GM12872 (cell line): ENCODE data around the gene DUSP1.

Experiments used
- TF ChIP-seq, protein P1 (sequence below): IDR thresholded peaks from 3 replicates; pipeline ENCODE4 v1.5.1; 2011; ENCODE audit warnings: low read depth, mild to moderate bottlenecking, low read length, moderate library complexity; ENCODE audit not compliant: insufficient read depth

The DUSP1 gene

GRCh38 chr5:172728481-172729241, 42.3 kb downstream of the DUSP1 start:
- TF ChIP-seq, protein P1, sequence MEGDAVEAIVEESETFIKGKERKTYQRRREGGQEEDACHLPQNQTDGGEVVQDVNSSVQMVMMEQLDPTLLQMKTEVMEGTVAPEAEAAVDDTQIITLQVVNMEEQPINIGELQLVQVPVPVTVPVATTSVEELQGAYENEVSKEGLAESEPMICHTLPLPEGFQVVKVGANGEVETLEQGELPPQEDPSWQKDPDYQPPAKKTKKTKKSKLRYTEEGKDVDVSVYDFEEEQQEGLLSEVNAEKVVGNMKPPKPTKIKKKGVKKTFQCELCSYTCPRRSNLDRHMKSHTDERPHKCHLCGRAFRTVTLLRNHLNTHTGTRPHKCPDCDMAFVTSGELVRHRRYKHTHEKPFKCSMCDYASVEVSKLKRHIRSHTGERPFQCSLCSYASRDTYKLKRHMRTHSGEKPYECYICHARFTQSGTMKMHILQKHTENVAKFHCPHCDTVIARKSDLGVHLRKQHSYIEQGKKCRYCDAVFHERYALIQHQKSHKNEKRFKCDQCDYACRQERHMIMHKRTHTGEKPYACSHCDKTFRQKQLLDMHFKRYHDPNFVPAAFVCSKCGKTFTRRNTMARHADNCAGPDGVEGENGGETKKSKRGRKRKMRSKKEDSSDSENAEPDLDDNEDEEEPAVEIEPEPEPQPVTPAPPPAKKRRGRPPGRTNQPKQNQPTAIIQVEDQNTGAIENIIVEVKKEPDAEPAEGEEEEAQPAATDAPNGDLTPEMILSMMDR, result no peak

DNA sequence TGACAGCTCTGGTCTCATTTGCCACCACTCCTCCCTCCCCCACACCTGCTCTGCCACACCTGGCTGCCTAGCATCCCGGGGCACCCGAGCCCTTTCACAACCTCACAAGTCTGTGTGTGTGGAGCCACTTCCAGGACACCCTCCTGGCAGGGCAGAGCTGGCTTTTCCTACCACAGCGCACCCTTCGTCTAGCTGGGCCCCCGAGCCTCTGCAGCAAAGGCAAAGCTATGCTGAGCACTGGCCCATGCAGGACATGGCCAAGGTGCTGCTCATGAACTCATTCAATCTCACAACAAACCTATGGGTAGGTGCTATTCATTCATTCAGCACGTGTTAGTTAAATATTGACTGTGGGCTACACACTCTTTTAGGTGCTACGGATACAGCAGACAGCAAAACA, 43.4 kb downstream of the DUSP1 start:
- TF ChIP-seq, protein P1, result no peak

- TF ChIP-seq, protein P1, result no peak
Observed at GRCh38 chr5:172726966-172727365, 44.0 kb downstream of the DUSP1 start.

GRCh38 chr5:172725785-172726184, 45.2 kb downstream of the DUSP1 start:
- TF ChIP-seq, protein P1, result no peak

- TF ChIP-seq, protein P1, result no peak
Observed at GRCh38 chr5:172725273-172725672, 45.7 kb downstream of the DUSP1 start.

GRCh38 chr5:172724242-172725183, 46.5 kb downstream of the DUSP1 start:
- TF ChIP-seq, protein P1, result no peak

GRCh38 chr5:172723508-172723907, 47.5 kb downstream of the DUSP1 start:
- TF ChIP-seq, protein P1, result no peak
